HG03108 (cell line): ENCODE results near the gene ATIC.

ENCODE experiments used
- ATAC-seq: cut with Tn5 transposase; IDR thresholded peaks from one replicate; pipeline ENCODE4 v1.9.1; 2021; ENCODE audit warnings: moderate library complexity; ENCODE audit not compliant: unreplicated experiment

The ATIC gene

DNA sequence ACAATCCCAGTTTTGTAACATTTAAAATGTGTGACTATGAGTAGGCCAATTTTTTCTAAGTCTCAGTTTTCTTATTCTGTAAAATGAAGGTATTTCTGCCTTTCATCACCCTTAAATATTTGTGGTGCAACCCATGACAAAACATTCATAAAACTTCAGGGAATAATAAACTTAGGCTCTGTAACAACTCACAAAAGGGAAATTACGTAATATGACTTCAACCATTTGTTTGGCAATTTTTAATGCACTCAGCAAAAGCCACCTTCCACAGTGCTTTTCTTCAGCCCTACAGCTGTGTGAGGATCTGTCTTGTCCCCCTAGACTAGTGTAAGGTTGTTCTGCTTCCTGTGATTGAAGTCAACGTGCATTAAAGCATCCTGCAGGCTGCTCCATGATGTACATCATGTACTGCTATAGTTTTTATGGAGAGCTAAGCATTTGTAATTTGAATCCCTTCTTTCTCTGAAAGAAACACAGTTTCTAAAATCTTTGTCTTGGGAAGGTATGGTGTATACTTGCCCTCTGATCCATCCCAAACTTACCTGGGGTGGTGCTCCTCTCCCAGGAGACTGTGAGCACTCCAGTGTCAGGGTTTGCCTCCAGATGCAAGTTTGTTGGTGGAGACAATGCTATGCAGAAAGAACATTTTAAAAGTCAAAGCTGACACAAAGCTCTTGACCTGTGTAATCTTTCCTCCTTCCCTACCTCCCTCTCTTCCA lies 84.9 kb downstream of the ATIC start:
- ATAC-seq = no peak

- ATAC-seq = no peak
Observed at GRCh38 chr2:215397632-215398341, 85.9 kb downstream of the ATIC start.

DNA sequence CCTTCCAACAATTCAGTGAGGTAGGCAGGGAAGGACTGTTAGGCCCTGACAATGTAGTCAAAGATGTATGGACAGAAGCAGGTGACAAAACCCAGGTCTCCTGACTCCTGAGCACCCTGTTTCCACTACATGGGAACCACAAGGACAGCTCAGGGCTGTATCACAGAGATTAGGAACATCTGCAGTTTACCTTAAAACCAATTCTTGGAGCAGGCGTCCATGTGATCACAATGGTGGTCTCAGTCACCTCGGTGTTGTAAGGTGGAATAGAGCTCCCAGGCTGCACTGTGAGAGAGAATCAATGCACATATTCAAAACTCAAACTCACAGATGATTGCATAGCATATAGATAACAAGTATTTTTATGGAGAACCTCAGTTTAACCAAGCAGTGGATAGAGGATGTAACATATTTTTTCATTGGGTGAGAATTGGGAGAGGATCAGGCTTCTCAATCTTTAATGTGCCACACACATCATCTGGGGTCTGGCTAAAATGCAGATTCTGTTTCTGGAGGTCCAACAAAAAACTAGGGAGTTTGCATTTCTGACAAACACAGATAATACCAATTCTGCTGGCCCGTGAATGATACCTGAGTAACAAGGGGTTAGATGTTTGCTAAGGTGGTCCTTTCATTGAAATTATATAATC lies 87.3 kb downstream of the ATIC start:
- ATAC-seq = no peak
